Spleen (tissue), 11 donors: ENCODE data around the gene NUDT3. TPM values are rescaled to one million over a fixed set of nuclear protein-coding genes. Genes with fewer than 3 reads are reported as not detected.

Experiments
- DNase-seq: peaks from one replicate; pipeline ENCODE4 v3.0.0-alpha.2; 2020
- H3K27ac ChIP-seq, 8 donors: fragments of 200-600 bp; sonication (generic) in 7 of 8; 1 replicate in 4 of 8; 2 replicates in 4 of 8; pipeline versions ENCODE4 v1.5.0 to v1.8.0; 2016 to 2021; ENCODE audit warnings: inconsistent platforms in 4 of 8, mild to moderate bottlenecking in 4 of 8, moderate library complexity in 1 of 8
- H3K27me3 ChIP-seq, 7 donors: fragments of 200-600 bp; sonication (generic) in 6 of 7; replicated peaks in 1 of 7; 1 replicate in 4 of 7; 2 replicates in 3 of 7; pipeline versions ENCODE4 v1.5.0 to v1.8.0; 2016 to 2021; ENCODE audit warnings: inconsistent platforms in 3 of 7, mild to moderate bottlenecking in 1 of 7
- H3K36me3 ChIP-seq, 6 donors: fragments of 200-600 bp; sonication (generic) in 5 of 6; 1 replicate in 4 of 6; 2 replicates in 2 of 6; pipeline versions ENCODE4 v1.5.0 to v1.8.0; 2016 to 2021; ENCODE audit warnings: inconsistent platforms in 2 of 6
- H3K4me1 ChIP-seq, 6 donors: fragments of 200-600 bp; sonication (generic) in 5 of 6; 1 replicate in 3 of 6; 2 replicates in 3 of 6; pipeline versions ENCODE4 v1.5.0 to v1.8.0; 2016 to 2021; ENCODE audit warnings: inconsistent platforms in 3 of 6
- H3K4me3 ChIP-seq, 8 donors: fragments of 200-600 bp; sonication (generic) in 7 of 8; 1 replicate in 4 of 8; 2 replicates in 4 of 8; pipeline versions ENCODE4 v1.5.0 to v1.8.0; 2016 to 2021; ENCODE audit warnings: inconsistent platforms in 4 of 8, mild to moderate bottlenecking in 4 of 8, moderate library complexity in 2 of 8
- H3K9me3 ChIP-seq, 8 donors: fragments of 200-600 bp; sonication (generic) in 7 of 8; 1 replicate in 4 of 8; 2 replicates in 4 of 8; pipeline versions ENCODE4 v1.5.0 to v1.8.0; 2016 to 2021; ENCODE audit warnings: inconsistent platforms in 4 of 8
- POLR2A ChIP-seq, 3 donors: fragments of 450-650 bp; IDR thresholded peaks; one replicate each; pipeline ENCODE4 v1.5.1; 2017; ENCODE audit warnings: antibody characterized with exemption in 3 of 3, mild to moderate bottlenecking in 1 of 3
- POLR2AphosphoS5 ChIP-seq, 3 donors: sonication (generic); formaldehyde crosslinking; IDR thresholded peaks; one replicate each; pipeline ENCODE4 v1.5.1; 2017; ENCODE audit warnings: antibody characterized with exemption in 3 of 3
- WGBS, 5 donors: extraction: QIAGEN DNeasy Blood & Tissue Kit in 3 of 5; methylation state at CpG; one replicate each; pipeline versions ENCODE4 v1.1.5 to v1.1.7; 2013 to 2018; 5-methylcytosine and 5-hydroxymethylcytosine counted together
- intact Hi-C: fragments of 100-400 bp; cut with DNase I; formaldehyde crosslinking; loops from one replicate; pipeline ENCODE4 v1.15.0; 2023; ENCODE audit warnings: low total_unique reads
- polyA plus RNA-seq, 3 donors: library from polyadenylated mRNA; stranded (reverse); fragments of 200-250 nt; gene quantifications; one replicate each; pipeline ENCODE4 v1.2.1, GENCODE V29; 2013
- total RNA-seq, 7 donors: library from RNA; depleted of rRNA in 3 of 7; stranded (reverse); fragments of >200 nt in 3 of 7; fragmentation: NEBNext Ultra II Directional in 4 of 7; extraction: Animal tissue kit (Norgen Biotek cat#: 25700) in 4 of 7; gene quantifications; one replicate each; pipeline versions ENCODE4 v1.1.0 to v1.2.1, GENCODE V29; 2016 to 2021
- TF ChIP-seq, protein P1 (sequence below), 11 experiments: fragments of 200-600 bp in 7 of 11; fragments of 450-650 bp in 4 of 11; sonication (generic) in 4 of 11; IDR thresholded peaks in 8 of 11; conservative IDR thresholded peaks in 3 of 11; 1 replicate in 7 of 11; 2 replicates in 4 of 11; pipeline versions ENCODE4 v1.4.0 to v1.8.0; 2016 to 2021; ENCODE audit warnings: antibody characterized with exemption in 11 of 11, inconsistent platforms in 4 of 11, mild to moderate bottlenecking in 1 of 11
- donor health status: healthy with polysubstance abuse.
- donor health status: DM: no; HTN: no; CAD: no; lungs with moderate emphysema.
- donor health status: DM: no; HTN: no; CAD: no.
- donor health status: Bipolar disorder and iron deficiency.
- donor health status: healthy.
- donor health status: DM: no; HTN: no; CAD: no.
- donor health status: DM: yes; HTN: yes; CAD: no.

The NUDT3 gene
- total and polyA plus RNA-seq, 10 donors = 9.2 to 54.2 (median 37.8) TPM

DNA sequence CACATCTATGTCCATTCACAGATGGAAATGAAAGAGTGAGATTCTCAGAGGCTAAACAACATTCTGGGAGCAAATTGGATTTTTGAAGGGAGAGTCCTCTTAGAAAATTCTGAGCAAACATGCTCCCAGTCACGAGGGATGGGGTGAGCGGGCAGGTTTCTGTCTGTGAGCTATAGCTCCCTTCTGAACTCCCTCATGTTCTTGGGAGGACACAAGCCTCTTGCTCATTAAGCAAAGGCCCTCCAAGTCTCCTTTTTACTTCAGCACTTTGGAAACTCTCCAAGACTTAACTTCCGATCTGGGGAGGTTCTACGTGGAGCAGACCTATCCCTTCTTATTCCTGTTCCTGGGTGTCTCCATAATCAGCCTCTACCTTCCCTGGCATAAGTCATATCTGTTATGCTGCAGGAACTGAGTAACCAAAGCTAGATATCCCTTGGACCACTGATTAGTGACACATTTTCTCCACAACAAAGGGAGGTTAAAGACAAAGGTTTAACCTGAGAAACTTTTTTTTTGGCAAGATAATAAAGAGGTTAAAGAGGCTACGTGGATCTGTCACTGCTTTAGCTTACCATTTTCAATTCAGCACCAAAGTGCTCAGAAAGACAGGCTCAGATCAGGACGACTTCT is 110.7 kb downstream of the NUDT3 start:
- H3K36me3 ChIP-seq = peaks cover 0 to 40% (median 0%) of the 10 kb centered on the region in 6 donors
- no peak for DNase-seq
- no peaks in the 10 kb centered on the region for H3K27me3 ChIP-seq
- 80 to 84% (median 82%) methylated on average over 6 of the region's 6 CpGs for WGBS, 5 donors
- H3K9me3 ChIP-seq = no peaks in the 10 kb centered on the region
- H3K4me3 ChIP-seq = no peak overlapping the region
- TF ChIP-seq, protein P1, sequence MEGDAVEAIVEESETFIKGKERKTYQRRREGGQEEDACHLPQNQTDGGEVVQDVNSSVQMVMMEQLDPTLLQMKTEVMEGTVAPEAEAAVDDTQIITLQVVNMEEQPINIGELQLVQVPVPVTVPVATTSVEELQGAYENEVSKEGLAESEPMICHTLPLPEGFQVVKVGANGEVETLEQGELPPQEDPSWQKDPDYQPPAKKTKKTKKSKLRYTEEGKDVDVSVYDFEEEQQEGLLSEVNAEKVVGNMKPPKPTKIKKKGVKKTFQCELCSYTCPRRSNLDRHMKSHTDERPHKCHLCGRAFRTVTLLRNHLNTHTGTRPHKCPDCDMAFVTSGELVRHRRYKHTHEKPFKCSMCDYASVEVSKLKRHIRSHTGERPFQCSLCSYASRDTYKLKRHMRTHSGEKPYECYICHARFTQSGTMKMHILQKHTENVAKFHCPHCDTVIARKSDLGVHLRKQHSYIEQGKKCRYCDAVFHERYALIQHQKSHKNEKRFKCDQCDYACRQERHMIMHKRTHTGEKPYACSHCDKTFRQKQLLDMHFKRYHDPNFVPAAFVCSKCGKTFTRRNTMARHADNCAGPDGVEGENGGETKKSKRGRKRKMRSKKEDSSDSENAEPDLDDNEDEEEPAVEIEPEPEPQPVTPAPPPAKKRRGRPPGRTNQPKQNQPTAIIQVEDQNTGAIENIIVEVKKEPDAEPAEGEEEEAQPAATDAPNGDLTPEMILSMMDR (IDR thresholded peaks at IDR 0.05 in 8 of 11, conservative IDR thresholded peaks at IDR 0.05 in 3 of 11) = no peak
- no peak for TF ChIP-seq POLR2A (IDR thresholded peaks at IDR 0.05)
- peaks cover 4 to 67% (median 34%) of the 10 kb centered on the region in 6 donors for H3K4me1 ChIP-seq
- no peak overlapping the region for H3K27ac ChIP-seq
- intact Hi-C loops = no loop called here

- H3K9me3 ChIP-seq = no peaks in the 10 kb centered on the region
- TF ChIP-seq, protein P1 (IDR thresholded peaks at IDR 0.05 in 8 of 11, conservative IDR thresholded peaks at IDR 0.05 in 3 of 11) = no peak
- TF ChIP-seq POLR2AphosphoS5 (IDR thresholded peaks at IDR 0.05) (no peak), POLR2A (IDR thresholded peaks at IDR 0.05) (no peak)
- intact Hi-C loops = no loop called here
- WGBS, 5 donors = 84 to 90% (median 89%) methylated on average over 4 of the region's 4 CpGs
- DNase-seq = no peak
- no peak overlapping the region for H3K4me3 ChIP-seq
- H3K4me1 ChIP-seq = peaks cover 4 to 58% (median 23%) of the 10 kb centered on the region in 6 donors
- H3K36me3 ChIP-seq = peaks cover 0 to 35% (median 0%) of the 10 kb centered on the region in 6 donors
- no peak overlapping the region for H3K27ac ChIP-seq
- no peaks in the 10 kb centered on the region for H3K27me3 ChIP-seq
Observed at GRCh38 chr6:34280216-34280615, 112.3 kb downstream of the NUDT3 start.

GRCh38 chr6:34278833-34279232 is 113.6 kb downstream of the NUDT3 start:
- DNase-seq = no peak
- no peak overlapping the region for H3K4me3 ChIP-seq
- H3K27me3 ChIP-seq = no peaks in the 10 kb centered on the region
- WGBS, 5 donors = 71 to 95% (median 93%) methylated on average over 4 to 5 of the region's 5 CpGs
- peaks cover 0 to 32% (median 0%) of the 10 kb centered on the region in 6 donors for H3K36me3 ChIP-seq
- intact Hi-C loops = no loop called here
- no peaks in the 10 kb centered on the region for H3K9me3 ChIP-seq
- no peak for TF ChIP-seq POLR2A (IDR thresholded peaks at IDR 0.05)
- TF ChIP-seq, protein P1 (IDR thresholded peaks at IDR 0.05 in 8 of 11, conservative IDR thresholded peaks at IDR 0.05 in 3 of 11) = no peak
- no peak for TF ChIP-seq POLR2AphosphoS5 (IDR thresholded peaks at IDR 0.05)
- H3K4me1 ChIP-seq = peaks cover 0 to 50% (median 12%) of the 10 kb centered on the region in 6 donors
- no peak overlapping the region for H3K27ac ChIP-seq

- 80 to 100% (median 90%) methylated on average over 3 to 4 of the region's 4 CpGs for WGBS, 5 donors
- H3K27me3 ChIP-seq = no peaks in the 10 kb centered on the region
- DNase-seq = no peak
- no peak overlapping the region for H3K27ac ChIP-seq
- H3K36me3 ChIP-seq = peaks cover 0 to 28% (median 0%) of the 10 kb centered on the region in 6 donors
- intact Hi-C loops = no loop called here
- no peaks in the 10 kb centered on the region for H3K9me3 ChIP-seq
- H3K4me3 ChIP-seq = no peak overlapping the region
- peaks cover 0 to 49% (median 17%) of the 10 kb centered on the region in 6 donors for H3K4me1 ChIP-seq
- TF ChIP-seq POLR2A (IDR thresholded peaks at IDR 0.05) (no peak), POLR2AphosphoS5 (IDR thresholded peaks at IDR 0.05) (no peak)
- TF ChIP-seq, protein P1 (IDR thresholded peaks at IDR 0.05 in 8 of 11, conservative IDR thresholded peaks at IDR 0.05 in 3 of 11) = no peak
Observed at GRCh38 chr6:34277763-34278112, 114.7 kb downstream of the NUDT3 start.
